Metanephros (tissue), 2 donors: ENCODE data around the gene WDR44. TPM values are rescaled to one million over a fixed set of nuclear protein-coding genes. Genes with fewer than 3 reads are reported as not detected.

Source experiments
- small RNA-seq: library from RNA; depleted of rRNA; stranded (forward); fragments of <200 nt; gene quantifications from one replicate; pipeline ENCODE3, GENCODE V24; 2014; ENCODE audit warnings: low replicate concordance
- total RNA-seq: library from RNA; depleted of rRNA; stranded (reverse); fragments of >200 nt; gene quantifications from one replicate; pipeline ENCODE4 v1.2.3, GENCODE V29; 2014

The WDR44 gene
- 12.3 TPM for total RNA-seq

GRCh38 chrX:118345464-118346257 lies at the start of gene WDR44:
TSS of gene WDR44 (plus strand) at chrX:118346106. CDS start at chrX:118346504, 398 bp downstream.

GRCh38 chrX:118495061-118495921 lies 149.4 kb downstream of the WDR44 start, which contains the start of gene DOCK11:
TSS of gene DOCK11 (plus strand) at chrX:118495815. CDS start at chrX:118495972, 157 bp downstream.

Small RNA genes within 50 kb of the gene (small RNA-seq; reads per million reads assigned to genes)
- gene MIR1277: not detected

Other genes with a start within 250 kb of the WDR44 start
- 82.4 TPM for gene KLHL13, start 229.3 kb upstream of the WDR44 start, total RNA-seq
- gene DOCK11, start 149.7 kb downstream of the WDR44 start, total RNA-seq: 22.5 TPM